Thoracic aorta (tissue), 2 donors: ENCODE results near the gene OTUB2. TPM values are rescaled to one million over a fixed set of nuclear protein-coding genes. Genes with fewer than 3 reads are reported as not detected.

Experiments used
- ATAC-seq: fragments of 150-250 bp; one replicate; pipeline ENCODE4 v1.8.0; 2017; ENCODE audit warnings: low read depth; ENCODE audit not compliant: insufficient number of reproducible peaks, low FRiP score
- DNase-seq: peaks from one replicate; pipeline ENCODE4 v3.0.0-alpha.2; 2020; ENCODE audit warnings: low spot score
- H3K27ac ChIP-seq, 2 donors: fragments of 200-600 bp; sonication (generic); 1 replicate in 1 of 2; 2 replicates in 1 of 2; pipeline ENCODE4 v1.5.1; 2016; ENCODE audit warnings: mild to moderate bottlenecking in 2 of 2, moderate library complexity in 2 of 2
- H3K27me3 ChIP-seq: fragments of 200-600 bp; sonication (generic); replicated peaks from 2 replicates; pipeline ENCODE4 v1.6.0; 2016; ENCODE audit warnings: mild to moderate bottlenecking; ENCODE audit not compliant: insufficient read depth
- H3K36me3 ChIP-seq: fragments of 200-600 bp; sonication (generic); one replicate; pipeline ENCODE4 v1.5.1; 2016
- H3K4me1 ChIP-seq, 2 donors: fragments of 200-600 bp; sonication (generic); 1 replicate in 1 of 2; 2 replicates in 1 of 2; pipeline versions ENCODE4 v1.5.1 to v1.6.0; 2016; ENCODE audit warnings: low read depth in 2 of 2, mild to moderate bottlenecking in 1 of 2; ENCODE audit not compliant: control insufficient read depth in 1 of 2
- H3K4me3 ChIP-seq: fragments of 200-600 bp; sonication (generic); 2 replicates; pipeline ENCODE4 v1.5.1; 2016; ENCODE audit warnings: mild to moderate bottlenecking
- H3K9me3 ChIP-seq: fragments of 200-600 bp; sonication (generic); 2 replicates; pipeline ENCODE4 v1.5.1; 2016
- CTCF ChIP-seq: fragments of 200-600 bp; sonication (generic); IDR thresholded peaks from one replicate; pipeline ENCODE4 v1.5.1; 2019; ENCODE audit warnings: antibody characterized with exemption
- total RNA-seq, 2 donors: library from RNA; depleted of rRNA; stranded (reverse); fragments of >200 nt; gene quantifications; one replicate each; pipeline versions ENCODE4 v1.1.0 to v1.2.3, GENCODE V29; 2016

Gene OTUB2
- total RNA-seq, 2 donors from 2014 or later, result 0.14 to 0.71 TPM

GRCh38 chr14:94008234-94008633, 17.9 kb upstream of the OTUB2 start:
- H3K4me3 ChIP-seq, result no peak overlapping the region
- no peaks in the 10 kb centered on the region for H3K36me3 ChIP-seq
- no peaks in the 10 kb centered on the region for H3K27me3 ChIP-seq
- ATAC-seq (no peak), DNase-seq (no peak)
- no peak overlapping the region for H3K27ac ChIP-seq
- no peaks in the 10 kb centered on the region for H3K9me3 ChIP-seq
- H3K4me1 ChIP-seq, result no peaks in the 10 kb centered on the region
- no peak for TF ChIP-seq CTCF

GRCh38 chr14:94009767-94010166, 16.4 kb upstream of the OTUB2 start:
- no peak for ATAC-seq
- Histone ChIP-seq H3K27me3 (no peaks in the 10 kb centered on the region), H3K27ac (no peak overlapping the region), H3K9me3 (no peaks in the 10 kb centered on the region), H3K36me3 (no peaks in the 10 kb centered on the region), H3K4me1 (no peaks in the 10 kb centered on the region), H3K4me3 (no peak overlapping the region)
- no peak for DNase-seq
- no peak for TF ChIP-seq CTCF

- no peak for DNase-seq
- TF ChIP-seq CTCF, result no peak
- H3K36me3 ChIP-seq, result no peaks in the 10 kb centered on the region
Measured at GRCh38 chr14:94010625-94011024, 15.5 kb upstream of the OTUB2 start.

GRCh38 chr14:94011795-94012194, 14.3 kb upstream of the OTUB2 start:
- H3K9me3 ChIP-seq, result no peaks in the 10 kb centered on the region
- no peaks in the 10 kb centered on the region for H3K27me3 ChIP-seq
- no peaks in the 10 kb centered on the region for H3K4me1 ChIP-seq
- H3K36me3 ChIP-seq, result no peaks in the 10 kb centered on the region
- H3K4me3 ChIP-seq, result no peak overlapping the region
- ATAC-seq, result no peak
- TF ChIP-seq CTCF, result no peak
- H3K27ac ChIP-seq, result no peak overlapping the region
- DNase-seq, result no peak

More at GRCh38 chr14:94010625-94011024, 15.5 kb upstream of the OTUB2 start:
- H3K27me3 ChIP-seq, result no peaks in the 10 kb centered on the region
- H3K4me3 ChIP-seq, result no peak overlapping the region
- H3K4me1 ChIP-seq, result no peaks in the 10 kb centered on the region
- no peak overlapping the region for H3K27ac ChIP-seq
- no peaks in the 10 kb centered on the region for H3K9me3 ChIP-seq
- no peak for ATAC-seq

GRCh38 chr14:94014382-94014781, 11.8 kb upstream of the OTUB2 start:
- ATAC-seq (no peak), DNase-seq (no peak)
- no peak for TF ChIP-seq CTCF
- no peak overlapping the region for H3K4me3 ChIP-seq
- no peak overlapping the region for H3K27ac ChIP-seq
- no peaks in the 10 kb centered on the region for H3K36me3 ChIP-seq
- no peaks in the 10 kb centered on the region for H3K4me1 ChIP-seq
- no peaks in the 10 kb centered on the region for H3K27me3 ChIP-seq
- H3K9me3 ChIP-seq, result no peaks in the 10 kb centered on the region
